Endothelial cell of umbilical vein (primary cell): ENCODE data around the gene GAN. TPM values are rescaled to one million over a fixed set of nuclear protein-coding genes. Genes with fewer than 3 reads are reported as not detected.

ENCODE experiments used
- BruUV-seq: library from RNA; stranded (reverse); fragments of 400-500 nt; replicated peaks from 2 replicates; lab custom pipeline; 2021; lab: Mats Ljungman, UMichigan
- CTCF ChIA-PET: fragments of 300-600, 350-600 bp; sonication (Branson Sonifier 250); formaldehyde crosslinking; loops from one replicate; lab custom pipeline; 2021; ENCODE audit warnings: antibody characterized with exemption, inconsistent platforms; lab: Charles Lee
- POLR2A ChIA-PET: fragments of 300-600, 350-600 bp; sonication (Branson Sonifier 250); formaldehyde crosslinking; loops from one replicate; lab custom pipeline; 2021; ENCODE audit warnings: antibody characterized with exemption, inconsistent platforms; lab: Charles Lee
- DNase-seq: peaks from one replicate; pipeline ENCODE4 v3.0.0-alpha.2; 2011; ENCODE audit warnings: low read depth, low spot score
- FAIRE-seq: peaks from 2 replicates; lab custom pipeline; 2011; peaks lifted over from hg19 to GRCh38; lab: Jason Lieb, UNC
- H2AFZ ChIP-seq: 2 replicates; pipeline ENCODE4 v1.6.0; 2012; ENCODE audit warnings: low read depth, low read length, control low read depth, inconsistent platforms
- H3K27ac ChIP-seq: 2 replicates; pipeline ENCODE4 v1.5.1; 2011; ENCODE audit warnings: low read depth, mild to moderate bottlenecking, control low read depth, low read length, moderate library complexity; ENCODE audit not compliant: insufficient read depth
- H3K27me3 ChIP-seq, 2 experiments: 2 replicates each; pipeline versions ENCODE4 v1.6.0 to v1.6.1; 2011; ENCODE audit warnings: low read length in 2 of 2, mixed read lengths in 1 of 2; ENCODE audit not compliant: control insufficient read depth in 2 of 2, insufficient read depth in 2 of 2
- H3K36me3 ChIP-seq, 2 experiments: 2 replicates in 1 of 2; 3 replicates in 1 of 2; pipeline ENCODE4 v1.5.1; 2011; ENCODE audit warnings: low read length in 2 of 2, mild to moderate bottlenecking in 1 of 2, moderate library complexity in 1 of 2; ENCODE audit not compliant: control insufficient read depth in 2 of 2, insufficient read depth in 2 of 2; ENCODE audit errors: extremely low read depth in 1 of 2
- H3K4me1 ChIP-seq: 3 replicates; pipeline ENCODE4 v1.5.1; 2011; ENCODE audit warnings: mild to moderate bottlenecking, low read length; ENCODE audit not compliant: control insufficient read depth, insufficient read depth; ENCODE audit errors: extremely low read depth
- H3K4me2 ChIP-seq: 2 replicates; pipeline ENCODE4 v1.6.1; 2011; ENCODE audit warnings: low read length, control low read depth, mixed read lengths; ENCODE audit not compliant: insufficient read depth
- H3K4me3 ChIP-seq, 3 experiments: fragments of 200-600 bp in 1 of 3; sonication (generic), shearing (Covaris generic) in 1 of 3; replicated peaks in 1 of 3; 2 replicates each; pipeline ENCODE4 v1.5.1; 2011 to 2016; ENCODE audit warnings: control low read depth in 3 of 3, low read length in 3 of 3, mild to moderate bottlenecking in 2 of 3, inconsistent platforms in 1 of 3, low read depth in 1 of 3, moderate library complexity in 1 of 3; ENCODE audit not compliant: insufficient read depth in 1 of 3
- H3K79me2 ChIP-seq: 2 replicates; pipeline ENCODE4 v1.6.0; 2012; ENCODE audit warnings: low read length, inconsistent platforms; ENCODE audit not compliant: control insufficient read depth, insufficient read depth
- H3K9ac ChIP-seq: replicated peaks from 2 replicates; pipeline ENCODE3; 2011; ENCODE audit warnings: low read length, control low read depth; ENCODE audit not compliant: insufficient read depth; ENCODE audit errors: extremely low read depth
- H3K9me1 ChIP-seq: replicated peaks from 3 replicates; pipeline ENCODE4 v1.6.0; 2011; ENCODE audit warnings: mild to moderate bottlenecking, low read length; ENCODE audit not compliant: control insufficient read depth, insufficient read depth; ENCODE audit errors: extremely low read depth
- H3K9me3 ChIP-seq: replicated peaks from 2 replicates; pipeline ENCODE4 v1.5.1; 2012; ENCODE audit warnings: low read length, inconsistent platforms; ENCODE audit not compliant: control insufficient read depth, insufficient read depth
- H4K20me1 ChIP-seq: replicated peaks from 2 replicates; pipeline ENCODE3; 2011; ENCODE audit warnings: mild to moderate bottlenecking, low read length; ENCODE audit not compliant: control insufficient read depth, insufficient read depth; ENCODE audit errors: extremely low read depth
- CTCF ChIP-seq, 2 donors: IDR thresholded peaks; 1 replicate in 1 of 2; 2 replicates in 1 of 2; pipeline ENCODE4 v1.5.1; 2011; ENCODE audit warnings: low read length in 2 of 2, mild to moderate bottlenecking in 2 of 2, moderate library complexity in 2 of 2, control low read depth in 1 of 2, inconsistent platforms in 1 of 2, low read depth in 1 of 2; ENCODE audit not compliant: insufficient read depth in 1 of 2; ENCODE audit errors: extremely low read depth in 1 of 2
- EZH2 ChIP-seq: IDR thresholded peaks from 2 replicates; pipeline ENCODE4 v1.6.1; 2012; ENCODE audit warnings: borderline replicate concordance, low read depth, mild to moderate bottlenecking, moderate library complexity, low read length, inconsistent platforms; ENCODE audit not compliant: severe bottlenecking
- FOS ChIP-seq: IDR thresholded peaks from 2 replicates; pipeline ENCODE4 v1.6.1; 2011; ENCODE audit warnings: mild to moderate bottlenecking, low read length, moderate library complexity, borderline replicate concordance; ENCODE audit not compliant: insufficient read depth
- GATA2 ChIP-seq: IDR thresholded peaks from 2 replicates; pipeline ENCODE4 v1.7.0; 2011; ENCODE audit warnings: low read depth, mild to moderate bottlenecking, moderate library complexity, mixed read lengths, low read length; ENCODE audit not compliant: insufficient read length, insufficient read depth
- JUN ChIP-seq: IDR thresholded peaks from 2 replicates; pipeline ENCODE4 v1.6.1; 2011; ENCODE audit warnings: borderline replicate concordance, low read depth; ENCODE audit not compliant: insufficient read length, insufficient read depth
- MAX ChIP-seq: IDR thresholded peaks from 2 replicates; pipeline ENCODE4 v1.6.1; 2011; ENCODE audit not compliant: insufficient read depth, insufficient read length
- MYC ChIP-seq: IDR thresholded peaks from one replicate; pipeline ENCODE4 v1.6.1; 2011; ENCODE audit warnings: mild to moderate bottlenecking, low read depth, low read length
- POLR2A ChIP-seq: IDR thresholded peaks from 2 replicates; pipeline ENCODE4 v1.6.1; 2012; ENCODE audit warnings: low read depth, mild to moderate bottlenecking, control low read depth, low read length
- POLR2AphosphoS5 ChIP-seq: IDR thresholded peaks from 2 replicates; pipeline ENCODE4 v1.6.1; 2012; ENCODE audit warnings: low read depth, mild to moderate bottlenecking, control low read depth, low read length, moderate library complexity; ENCODE audit not compliant: insufficient read depth
- dilution Hi-C: fragments of 300-500 bp; cut with MboI; formaldehyde crosslinking; loops from one replicate; pipeline ENCODE4 v1.15.0; 2019; ENCODE audit warnings: low sequenced_read_pairs; ENCODE audit not compliant: extremely low pct_ligation_motif_present
- intact Hi-C: fragments of 100-400 bp; cut with micrococcal nuclease; formaldehyde crosslinking; loops from one replicate; pipeline ENCODE4 v1.10.0; 2022
- polyA plus RNA-seq, 4 experiments: library from polyadenylated mRNA; depleted of rRNA in 3 of 4; stranded (reverse) in 3 of 4; unstranded in 1 of 4; fragments of >200 nt; gene quantifications; 2 replicates each; pipeline versions ENCODE4 v1.2.1 to v1.2.3, GENCODE V29; 2011 to 2012; ENCODE audit warnings: missing spikeins in 1 of 4
- total RNA-seq: library from RNA; stranded (reverse); gene quantifications from 2 replicates; pipeline ENCODE4 v1.2.3, GENCODE V29; 2021

GAN gene
- total and polyA plus RNA-seq, 2 donors (not counting 3 experiments of a cell fraction or from before 2014, with no cell fraction given), result 1.8 to 11.1 TPM

- TF ChIP-seq JUN, result no peak
- TF ChIP-seq POLR2AphosphoS5, result no peak
- TF ChIP-seq FOS, result no peak
- no peak for TF ChIP-seq CTCF (IDR thresholded peaks at IDR 0.05; ENCODE audit: extremely low read depth in 1 of 2, insufficient read depth in 1 of 2, low read depth in 1 of 2, low read length in 2 of 2)
- no peak for TF ChIP-seq POLR2A
- TF ChIP-seq GATA2, result no peak
- no peak for TF ChIP-seq MYC
- TF ChIP-seq MAX, result no peak
- TF ChIP-seq EZH2, result no peak
- Histone ChIP-seq H3K36me3 (no peaks in the 10 kb centered on the region), H2AFZ (no peak overlapping the region), H3K9ac (no peak overlapping the region), H3K4me2 (no peak overlapping the region), H3K9me1 (no peaks in the 10 kb centered on the region), H4K20me1 (no peaks in the 10 kb centered on the region), H3K79me2 (peaks cover 6% of the 10 kb centered on the region), H3K27ac (no peak overlapping the region), H3K9me3 (peaks cover 10% of the 10 kb centered on the region), H3K4me1 (no peaks in the 10 kb centered on the region), H3K4me3 (no peak overlapping the region), H3K27me3 (no peaks in the 10 kb centered on the region)
- DNase-seq, result no peak
- no TSS peak for BruUV-seq
- POLR2A ChIA-PET, result no interaction called here
- FAIRE-seq, result no peak
- dilution Hi-C loops (no loop called here), intact Hi-C loops (no loop called here)
- CTCF ChIA-PET, result no interaction called here
These were observed 32.7 kb downstream of the GAN start for GRCh38 chr16:81347425-81347824.
